Measurements from ENCODE around the gene FDCSP. TPM values are rescaled to one million over a fixed set of nuclear protein-coding genes. Genes with fewer than 3 reads are reported as not detected.
"Not testable (repeated sequence)": the region's sequence is repeated elsewhere in the genome, so short reads cannot be mapped to it uniquely, and the experiment has no call there.

Gene FDCSP
- total RNA-seq, 2 donors from 2014 or later: not detected

GRCh38 chr4:70203601-70204000 is 22.3 kb upstream of the FDCSP start:
- no peaks in the 10 kb centered on the region for H3K27me3 Mint-ChIP-seq
- H3K9me3 Mint-ChIP-seq: peaks cover under 1% of the 10 kb centered on the region
- H3K4me1 Mint-ChIP-seq: no peaks in the 10 kb centered on the region
- no peak for ATAC-seq (replicated peaks)
- no peak overlapping the region for H3K4me3 Mint-ChIP-seq
- no peak overlapping the region for H3K27ac Mint-ChIP-seq
- H3K36me3 Mint-ChIP-seq (ENCODE audit: low read depth): no peaks in the 10 kb centered on the region

GRCh38 chr4:70212752-70213151 is 13.2 kb upstream of the FDCSP start:
- H3K27me3 Mint-ChIP-seq; H3K36me3 Mint-ChIP-seq (ENCODE audit: low read depth); ATAC-seq (replicated peaks); H3K4me3 Mint-ChIP-seq; H3K4me1 Mint-ChIP-seq; H3K27ac Mint-ChIP-seq: not testable (repeated sequence)
- H3K9me3 Mint-ChIP-seq: peaks cover 15% of the 10 kb centered on the region

- not testable (repeated sequence) for H3K27me3 Mint-ChIP-seq; H3K27ac Mint-ChIP-seq; H3K9me3 Mint-ChIP-seq; H3K4me1 Mint-ChIP-seq; ATAC-seq (replicated peaks); H3K36me3 Mint-ChIP-seq (ENCODE audit: low read depth); H3K4me3 Mint-ChIP-seq
Measured at GRCh38 chr4:70216109-70216508, 9.8 kb upstream of the FDCSP start.

GRCh38 chr4:70216550-70216949 is 9.4 kb upstream of the FDCSP start:
- not testable (repeated sequence) for H3K36me3 Mint-ChIP-seq (ENCODE audit: low read depth); H3K27me3 Mint-ChIP-seq; ATAC-seq (replicated peaks); H3K4me1 Mint-ChIP-seq; H3K27ac Mint-ChIP-seq; H3K4me3 Mint-ChIP-seq; H3K9me3 Mint-ChIP-seq

GRCh38 chr4:70221389-70221788 is 4.5 kb upstream of the FDCSP start:
- H3K36me3 Mint-ChIP-seq (ENCODE audit: low read depth); H3K27me3 Mint-ChIP-seq; ATAC-seq (replicated peaks); H3K4me1 Mint-ChIP-seq; H3K4me3 Mint-ChIP-seq; H3K27ac Mint-ChIP-seq; H3K9me3 Mint-ChIP-seq: not testable (repeated sequence)

- not testable (repeated sequence) for ATAC-seq (replicated peaks); H3K9me3 Mint-ChIP-seq; H3K4me1 Mint-ChIP-seq; H3K36me3 Mint-ChIP-seq (ENCODE audit: low read depth); H3K27me3 Mint-ChIP-seq; H3K4me3 Mint-ChIP-seq; H3K27ac Mint-ChIP-seq
Measured at GRCh38 chr4:70221818-70222217, 4.1 kb upstream of the FDCSP start.

GRCh38 chr4:70236125-70236524 is 10.2 kb downstream of the FDCSP start:
- H3K27ac Mint-ChIP-seq: no peak overlapping the region
- no peaks in the 10 kb centered on the region for H3K9me3 Mint-ChIP-seq

GRCh38 chr4:70239131-70239883 is 13.4 kb downstream of the FDCSP start:
- Mint-ChIP-seq H3K27me3 (no peaks in the 10 kb centered on the region), H3K4me1 (no peaks in the 10 kb centered on the region)
- ATAC-seq (replicated peaks): no peak

More at GRCh38 chr4:70236125-70236524, 10.2 kb downstream of the FDCSP start:
- Mint-ChIP-seq H3K4me1 (no peaks in the 10 kb centered on the region), H3K27me3 (no peaks in the 10 kb centered on the region), H3K4me3 (no peak overlapping the region), H3K36me3 (ENCODE audit: low read depth) (no peaks in the 10 kb centered on the region)
- no peak for ATAC-seq (replicated peaks)

GRCh38 chr4:70239884-70240591 is 14.1 kb downstream of the FDCSP start:
- no peaks in the 10 kb centered on the region for H3K9me3 Mint-ChIP-seq
- H3K27me3 Mint-ChIP-seq: no peaks in the 10 kb centered on the region
- no peak overlapping the region for H3K4me3 Mint-ChIP-seq
- no peaks in the 10 kb centered on the region for H3K4me1 Mint-ChIP-seq
- H3K36me3 Mint-ChIP-seq (ENCODE audit: low read depth): no peaks in the 10 kb centered on the region
- no peak overlapping the region for H3K27ac Mint-ChIP-seq
- ATAC-seq (replicated peaks): no peak

More at GRCh38 chr4:70239131-70239883, 13.4 kb downstream of the FDCSP start:
- H3K4me3 Mint-ChIP-seq: no peak overlapping the region
- H3K27ac Mint-ChIP-seq: no peak overlapping the region
- no peaks in the 10 kb centered on the region for H3K9me3 Mint-ChIP-seq
- no peaks in the 10 kb centered on the region for H3K36me3 Mint-ChIP-seq (ENCODE audit: low read depth)

- H3K36me3 Mint-ChIP-seq (ENCODE audit: low read depth); H3K27me3 Mint-ChIP-seq; H3K27ac Mint-ChIP-seq; H3K9me3 Mint-ChIP-seq; ATAC-seq (replicated peaks); H3K4me3 Mint-ChIP-seq; H3K4me1 Mint-ChIP-seq: not testable (repeated sequence)
Measured at GRCh38 chr4:70242297-70242696, 16.4 kb downstream of the FDCSP start, which contains the start of gene CSN3. CSN3 (plus strand) TSS chr4:70242597; CDS start chr4:70244820, 2,223 bp downstream.

GRCh38 chr4:70243091-70243490 is 17.2 kb downstream of the FDCSP start:
- H3K4me3 Mint-ChIP-seq: no peak overlapping the region
- H3K4me1 Mint-ChIP-seq: no peaks in the 10 kb centered on the region
- no peaks in the 10 kb centered on the region for H3K9me3 Mint-ChIP-seq
- no peak for ATAC-seq (replicated peaks)
- H3K36me3 Mint-ChIP-seq (ENCODE audit: low read depth): no peaks in the 10 kb centered on the region
- H3K27ac Mint-ChIP-seq: no peak overlapping the region
- no peaks in the 10 kb centered on the region for H3K27me3 Mint-ChIP-seq

GRCh38 chr4:70251250-70251944 is 25.5 kb downstream of the FDCSP start:
- no peak overlapping the region for H3K4me3 Mint-ChIP-seq
- H3K36me3 Mint-ChIP-seq (ENCODE audit: low read depth): no peaks in the 10 kb centered on the region
- no peak overlapping the region for H3K27ac Mint-ChIP-seq
- H3K27me3 Mint-ChIP-seq: no peaks in the 10 kb centered on the region
- no peak for ATAC-seq (replicated peaks)
- no peaks in the 10 kb centered on the region for H3K9me3 Mint-ChIP-seq
- H3K4me1 Mint-ChIP-seq: no peaks in the 10 kb centered on the region

- no peak overlapping the region for H3K4me3 Mint-ChIP-seq
- H3K9me3 Mint-ChIP-seq: no peaks in the 10 kb centered on the region
- H3K27me3 Mint-ChIP-seq: no peaks in the 10 kb centered on the region
- ATAC-seq (replicated peaks): no peak
- no peak overlapping the region for H3K27ac Mint-ChIP-seq
- H3K36me3 Mint-ChIP-seq (ENCODE audit: low read depth): no peaks in the 10 kb centered on the region
- no peaks in the 10 kb centered on the region for H3K4me1 Mint-ChIP-seq
Measured at GRCh38 chr4:70251945-70252277, 26.0 kb downstream of the FDCSP start.

GRCh38 chr4:70269674-70270073 is 43.8 kb downstream of the FDCSP start:
- no peak for ATAC-seq (replicated peaks)
- Mint-ChIP-seq H3K9me3 (peaks cover 4% of the 10 kb centered on the region), H3K36me3 (ENCODE audit: low read depth) (no peaks in the 10 kb centered on the region), H3K27ac (no peak overlapping the region), H3K4me1 (no peaks in the 10 kb centered on the region), H3K4me3 (no peak overlapping the region), H3K27me3 (no peaks in the 10 kb centered on the region)

- no peak for ATAC-seq (replicated peaks)
Measured at GRCh38 chr4:70277121-70277520, 51.2 kb downstream of the FDCSP start.

More at GRCh38 chr4:70277121-70277520, 51.2 kb downstream of the FDCSP start:
- no peaks in the 10 kb centered on the region for H3K27me3 Mint-ChIP-seq
- H3K9me3 Mint-ChIP-seq: no peaks in the 10 kb centered on the region
- H3K4me3 Mint-ChIP-seq: no peak overlapping the region
- H3K36me3 Mint-ChIP-seq (ENCODE audit: low read depth): no peaks in the 10 kb centered on the region
- no peak overlapping the region for H3K27ac Mint-ChIP-seq
- H3K4me1 Mint-ChIP-seq: no peaks in the 10 kb centered on the region
